NCI-H345 treated with DMSO at 0.1 percent for 48 hours (cell line): Measurements from ENCODE around the gene NRF1.

Source experiments
- DNase-seq: peaks from one replicate; lab custom pipeline; 2025; ENCODE audit not compliant: unreplicated experiment; lab: John Stamatoyannopoulos, UW

Gene NRF1

DNA sequence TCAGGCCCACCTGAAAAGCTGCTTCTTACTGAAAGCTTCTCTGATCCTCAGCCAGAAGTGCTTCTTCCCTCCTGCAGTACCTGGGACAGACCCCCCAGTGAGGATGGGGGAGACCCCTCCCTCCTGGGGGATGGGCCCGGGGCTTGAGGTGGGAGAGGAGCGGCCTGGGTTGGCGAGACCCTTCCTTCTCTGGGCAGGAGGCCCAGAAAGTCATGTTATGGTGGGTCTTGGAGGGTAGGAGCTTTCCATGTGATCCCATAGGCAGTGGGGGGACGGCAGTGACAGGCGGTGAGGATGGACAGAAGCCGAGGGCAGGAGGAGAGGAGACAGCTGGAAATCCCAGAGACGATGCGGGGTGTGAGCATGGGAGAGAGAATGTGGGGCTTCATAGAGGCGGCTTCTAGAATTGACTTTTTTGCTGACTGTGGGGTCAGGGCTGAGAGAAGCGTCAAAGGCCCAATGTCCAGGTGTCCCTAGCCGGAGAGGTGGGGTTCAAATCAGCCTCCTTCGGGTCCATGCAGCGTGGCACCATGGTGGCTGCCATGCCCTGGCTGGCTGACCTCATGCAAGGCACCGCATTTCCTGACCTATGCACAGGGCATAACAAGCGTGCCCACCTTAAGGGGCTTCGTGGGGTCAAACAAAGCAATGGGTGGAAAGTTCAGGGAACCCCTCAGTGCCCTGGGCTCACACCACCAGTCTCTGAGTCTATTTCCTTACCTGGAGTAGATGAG is 187.3 kb downstream of the NRF1 start:
- DNase-seq = no peak

- no peak for DNase-seq
Observed at GRCh38 chr7:129799350-129799955, 187.9 kb downstream of the NRF1 start.

DNA sequence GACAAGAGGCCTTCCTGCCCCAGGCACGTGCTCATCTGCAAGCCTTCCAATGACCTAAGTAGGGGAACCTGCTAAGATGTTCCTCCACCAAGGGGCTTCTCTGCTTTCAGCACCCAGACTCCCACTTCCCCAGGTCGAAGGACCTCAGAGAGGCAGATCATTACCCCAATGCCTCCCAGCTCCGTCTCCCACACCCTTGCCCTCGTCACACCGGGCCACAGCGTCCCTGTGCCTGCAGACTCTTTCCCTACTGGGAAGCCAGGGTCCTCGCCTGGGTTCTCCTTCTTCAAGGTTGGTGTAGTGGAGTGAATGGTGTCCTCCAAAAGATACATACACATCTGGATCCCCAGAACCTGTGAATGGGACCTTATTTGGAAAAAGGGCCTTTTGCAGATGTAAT is 189.4 kb downstream of the NRF1 start:
- no peak for DNase-seq

DNA sequence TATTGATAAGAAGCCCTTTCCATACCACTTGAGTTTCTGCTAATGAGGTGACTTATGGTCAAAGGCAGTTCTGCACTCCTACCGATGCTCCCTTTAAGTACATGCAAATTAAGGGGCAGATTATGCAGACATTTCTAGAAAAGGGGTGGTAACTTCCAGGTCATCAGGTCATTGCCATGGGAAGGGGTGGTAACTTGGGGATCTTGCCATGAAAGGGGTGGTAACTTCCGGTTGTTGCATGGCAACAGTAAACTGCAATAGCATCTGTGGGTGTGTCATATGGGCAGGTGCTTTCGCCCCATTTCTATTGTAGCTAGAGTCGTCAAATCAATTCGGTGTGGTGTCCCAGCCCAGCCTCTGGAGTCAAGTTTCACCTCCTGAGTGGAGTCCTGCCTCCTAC is 190.4 kb downstream of the NRF1 start:
- DNase-seq = no peak

- no peak for DNase-seq
Observed at GRCh38 chr7:129803546-129804081, 192.1 kb downstream of the NRF1 start.

DNA sequence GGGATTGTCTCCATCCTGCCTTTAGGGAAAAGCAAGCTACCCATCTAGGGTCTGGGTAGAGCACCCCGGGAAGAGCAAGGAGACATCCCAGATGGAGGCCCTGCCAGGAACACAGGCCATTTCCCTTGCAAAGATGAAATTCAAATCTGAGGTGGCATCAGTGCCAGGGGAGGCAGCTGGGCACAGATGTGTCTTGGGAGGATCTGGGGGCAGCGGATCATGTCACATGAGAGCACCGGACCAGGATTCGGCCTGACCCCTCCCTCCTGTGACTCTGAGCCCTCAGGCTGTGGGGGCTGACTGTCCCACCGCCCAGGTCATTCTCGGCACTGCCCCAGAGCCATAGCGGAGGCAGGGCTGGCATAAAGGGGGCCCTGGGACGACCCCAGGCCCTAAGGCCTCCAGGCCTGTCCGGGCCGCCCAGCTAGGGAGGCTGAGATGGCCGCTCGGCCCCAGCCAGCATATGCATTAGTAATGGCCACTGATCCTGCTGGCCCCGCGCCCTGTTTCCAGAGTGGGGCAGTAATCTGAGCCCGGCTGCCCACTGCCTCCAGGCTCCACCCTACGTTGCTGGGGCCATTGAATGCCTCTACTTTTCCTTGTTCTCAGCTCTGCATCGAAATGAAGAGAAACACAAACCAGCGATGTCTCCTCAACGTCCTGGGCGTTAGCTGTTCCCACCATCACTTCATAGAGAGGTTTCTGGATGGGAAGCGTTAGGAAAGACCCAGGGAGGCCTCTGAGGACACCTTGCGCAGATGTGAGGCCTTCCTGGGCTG is 192.8 kb downstream of the NRF1 start:
- no peak for DNase-seq

DNA sequence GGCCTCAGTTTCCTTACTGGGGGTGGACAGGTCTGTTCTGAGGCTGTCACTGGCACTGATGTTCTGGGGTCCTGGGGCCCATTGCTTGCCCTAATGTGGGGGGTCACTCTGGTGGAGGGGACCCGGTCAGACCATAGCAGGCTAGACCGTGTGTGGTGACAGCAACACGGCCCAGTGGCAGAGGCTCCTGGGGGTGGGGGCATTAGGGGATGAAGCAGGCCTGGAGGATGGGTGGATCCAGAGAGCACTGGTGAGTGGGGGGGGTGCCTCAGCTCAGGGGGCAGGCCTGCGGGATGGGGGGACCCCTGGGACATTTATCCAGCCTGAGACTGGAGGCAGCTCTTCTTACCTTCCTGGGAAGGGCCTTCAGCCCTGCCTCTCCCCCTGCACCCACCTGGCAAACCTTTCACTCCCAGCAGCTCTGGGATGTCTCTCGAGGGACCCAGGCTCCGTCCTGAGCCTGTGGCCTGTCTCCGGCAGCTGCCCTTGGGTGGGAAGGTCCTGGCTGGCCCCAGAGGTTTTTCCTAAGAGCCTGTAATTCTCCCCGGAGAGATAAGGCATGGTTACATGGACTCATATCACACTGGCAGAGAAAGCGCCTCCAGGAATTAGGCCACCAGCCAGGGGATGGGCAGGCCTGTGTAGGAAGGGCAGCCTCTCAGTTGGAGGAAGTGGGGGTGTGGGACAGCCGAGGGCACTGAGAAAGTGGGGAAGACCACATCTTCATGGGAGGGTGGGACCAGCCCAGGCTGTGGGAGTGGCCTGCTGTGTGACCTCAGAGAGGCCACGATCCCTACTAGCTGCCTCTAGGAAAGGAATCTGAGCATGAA is 193.6 kb downstream of the NRF1 start:
- no peak for DNase-seq
